HepG2 (cell line): ENCODE measurements around the gene UCK2. TPM values are rescaled to one million over a fixed set of nuclear protein-coding genes. Genes with fewer than 3 reads are reported as not detected.

Source experiments
- ATAC-seq: fragments of 200-7000 bp; cut with Tn5 transposase; 3 replicates; pipeline ENCODE4 v1.9.1; 2020; ENCODE audit warnings: mild to moderate bottlenecking, moderate library complexity
- BruUV-seq: library from RNA; stranded (reverse); fragments of 400-500 nt; replicated peaks from 2 replicates; lab custom pipeline; 2021; lab: Mats Ljungman, UMichigan
- CTCF ChIA-PET: fragments of 300-600 bp; formaldehyde crosslinking; extraction: SDS; loops from one replicate; lab custom pipeline; 2021; ENCODE audit warnings: low total read pairs, inconsistent platforms, low intra/inter-chr PET ratio; lab: Yijun Ruan, JAX
- POLR2A ChIA-PET: fragments of 350-600 bp; sonication (Branson Sonifier 250); formaldehyde crosslinking; loops from one replicate; lab custom pipeline; 2020; ENCODE audit warnings: antibody characterized with exemption, inconsistent platforms; lab: Yijun Ruan, JAX
- DNase-seq: peaks from one replicate; pipeline ENCODE4 v3.0.0-alpha.2; 2015; ENCODE audit warnings: low spot score
- FAIRE-seq: peaks from 3 replicates; lab custom pipeline; 2011; peaks lifted over from hg19 to GRCh38; lab: Jason Lieb, UNC
- H2AFZ ChIP-seq: one replicate; pipeline ENCODE4 v1.6.1; 2011; ENCODE audit warnings: low read length, inconsistent platforms
- H3K27ac ChIP-seq: fragments of 300-600 bp; 3 replicates; pipeline ENCODE4 v1.8.0; 2011; ENCODE audit warnings: mixed run types, mild to moderate bottlenecking, mixed read lengths, low read length, inconsistent platforms; ENCODE audit not compliant: insufficient read depth; ENCODE audit errors: extremely low read length
- H3K27me3 ChIP-seq, 2 experiments: fragments of 200-600 bp in 1 of 2; 2 replicates in 1 of 2; 3 replicates in 1 of 2; pipeline versions ENCODE4 v1.6.0 to v1.8.0; 2011; ENCODE audit warnings: low read length in 2 of 2, mild to moderate bottlenecking in 2 of 2, moderate library complexity in 2 of 2, inconsistent platforms in 1 of 2; ENCODE audit not compliant: insufficient read depth in 2 of 2, control insufficient read depth in 1 of 2
- H3K36me3 ChIP-seq, 2 experiments: fragments of 200-600 bp in 1 of 2; replicated peaks in 1 of 2; 2 replicates in 1 of 2; 3 replicates in 1 of 2; pipeline versions ENCODE4 v1.5.1 to v1.8.0; 2011; ENCODE audit warnings: low read length in 2 of 2, inconsistent platforms in 1 of 2; ENCODE audit not compliant: insufficient read depth in 2 of 2, control insufficient read depth in 1 of 2
- H3K4me1 ChIP-seq: 2 replicates; pipeline ENCODE4 v1.5.1; 2012; ENCODE audit warnings: low read length, inconsistent platforms; ENCODE audit not compliant: insufficient read depth
- H3K4me2 ChIP-seq: 2 replicates; pipeline ENCODE4 v1.6.0; 2011; ENCODE audit warnings: low read depth, low read length, inconsistent platforms
- H3K4me3 ChIP-seq, 3 experiments: fragments of 200-600 bp in 1 of 3; sonication (generic), shearing (Covaris generic) in 1 of 3; replicated peaks in 1 of 3; 2 replicates each; pipeline ENCODE4 v1.5.1; 2011 to 2016; ENCODE audit warnings: low read length in 3 of 3, inconsistent platforms in 2 of 3, low read depth in 2 of 3, mild to moderate bottlenecking in 2 of 3, control low read depth in 1 of 3, mixed read lengths in 1 of 3; ENCODE audit not compliant: insufficient read depth in 1 of 3
- H3K79me2 ChIP-seq: one replicate; pipeline ENCODE4 v1.6.1; 2011; ENCODE audit warnings: low read length, inconsistent platforms; ENCODE audit not compliant: insufficient read depth
- H3K9ac ChIP-seq: 2 replicates; pipeline ENCODE4 v1.6.0; 2011; ENCODE audit warnings: mild to moderate bottlenecking, low read depth, low read length, inconsistent platforms; ENCODE audit not compliant: insufficient read depth
- H3K9me3 ChIP-seq: 2 replicates; pipeline ENCODE4 v1.5.1; 2012; ENCODE audit warnings: mild to moderate bottlenecking, low read length
- H4K20me1 ChIP-seq: 2 replicates; pipeline ENCODE4 v1.6.0; 2011; ENCODE audit warnings: inconsistent platforms, mild to moderate bottlenecking, low read length, moderate library complexity; ENCODE audit not compliant: insufficient read depth
- DMAP1 ChIP-seq: IDR thresholded peaks from 2 replicates; pipeline ENCODE4 v1.6.1; 2016
- FOXA1 ChIP-seq, 2 experiments: fragments of 450-650 bp in 1 of 2; sonication (generic) in 1 of 2; formaldehyde crosslinking in 1 of 2; IDR thresholded peaks; 2 replicates each; pipeline versions ENCODE4 v1.4.0 to v1.6.1; 2016 to 2020; ENCODE audit warnings: missing genetic modification reagents in 1 of 2
- HBP1 ChIP-seq: IDR thresholded peaks from 2 replicates; pipeline ENCODE4 v1.6.1; 2016; ENCODE audit warnings: low read depth, control low read depth
- POGK ChIP-seq: sonication (generic); formaldehyde crosslinking; conservative IDR thresholded peaks from 2 replicates; pipeline ENCODE4 v1.8.0; 2022; ENCODE audit warnings: mild to moderate bottlenecking, moderate library complexity, missing genetic modification reagents
- RBFOX2 ChIP-seq: fragments of 200-400 bp; formaldehyde crosslinking; IDR thresholded peaks from 2 replicates; pipeline ENCODE4 v1.6.1; 2017; ENCODE audit warnings: low read depth, mild to moderate bottlenecking, low read length
- SMARCE1 ChIP-seq: fragments of 450-650 bp; IDR thresholded peaks from 2 replicates; pipeline ENCODE4 v1.6.1; 2017; ENCODE audit warnings: borderline replicate concordance
- SUZ12 ChIP-seq: fragments of 150-350 bp; IDR thresholded peaks from 2 replicates; pipeline ENCODE4 v1.6.1; 2014; ENCODE audit warnings: low read depth, low read length
- TBX2 ChIP-seq: sonication (generic); formaldehyde crosslinking; IDR thresholded peaks from 2 replicates; pipeline ENCODE4 v1.5.0; 2020; ENCODE audit warnings: missing genetic modification reagents, mild to moderate bottlenecking, borderline replicate concordance
- WIZ ChIP-seq: sonication (generic); formaldehyde crosslinking; IDR thresholded peaks from 2 replicates; pipeline ENCODE4 v1.5.1; 2020; ENCODE audit warnings: mild to moderate bottlenecking, missing genetic modification reagents
- ZBTB43 ChIP-seq: sonication (generic); formaldehyde crosslinking; conservative IDR thresholded peaks from 2 replicates; pipeline ENCODE4 v1.4.0; 2020; ENCODE audit warnings: missing genetic modification reagents
- ZNF10 ChIP-seq: sonication (generic); formaldehyde crosslinking; IDR thresholded peaks from 2 replicates; pipeline ENCODE4 v1.4.0; 2020; ENCODE audit warnings: mild to moderate bottlenecking, low read depth, missing genetic modification reagents, borderline replicate concordance
- ZNF224 ChIP-seq: sonication (generic); formaldehyde crosslinking; IDR thresholded peaks from 2 replicates; pipeline ENCODE4 v1.5.0; 2020; ENCODE audit warnings: mild to moderate bottlenecking, missing genetic modification reagents
- ZNF225 ChIP-seq: sonication (generic); formaldehyde crosslinking; IDR thresholded peaks from 2 replicates; pipeline ENCODE4 v1.4.0; 2020; ENCODE audit warnings: mild to moderate bottlenecking, missing genetic modification reagents
- ZNF3 ChIP-seq: IDR thresholded peaks from 2 replicates; pipeline ENCODE4 v1.7.0; 2017; ENCODE audit warnings: inconsistent platforms
- ZNF451 ChIP-seq: sonication (generic); formaldehyde crosslinking; IDR thresholded peaks from 2 replicates; pipeline ENCODE4 v1.5.0; 2020; ENCODE audit warnings: mild to moderate bottlenecking, missing genetic modification reagents
- ZNF513 ChIP-seq: sonication (generic); formaldehyde crosslinking; conservative IDR thresholded peaks from 2 replicates; pipeline ENCODE4 v1.5.0; 2020; ENCODE audit warnings: missing genetic modification reagents
- ZNF549 ChIP-seq: sonication (generic); formaldehyde crosslinking; IDR thresholded peaks from 2 replicates; pipeline ENCODE4 v1.5.0; 2020; ENCODE audit warnings: missing genetic modification reagents
- ZNF607 ChIP-seq: sonication (generic); formaldehyde crosslinking; IDR thresholded peaks from 2 replicates; pipeline ENCODE4 v1.5.1; 2020; ENCODE audit warnings: missing genetic modification reagents, mild to moderate bottlenecking, borderline replicate concordance
- WGBS: methylation state at CpG from one replicate; pipeline ENCODE4 v1.1.6; 2017; ENCODE audit warnings: low lambda C conversion rate; 5-methylcytosine and 5-hydroxymethylcytosine counted together
- in situ Hi-C: cut with HindIII; loops from 2 replicates; pipeline ENCODE4 v1.10.0; 2017; ENCODE audit warnings: low pct_unique_long_range_greater_than_20kb; ENCODE audit not compliant: extremely low pct_ligation_motif_present
- intact Hi-C: fragments of 100-400 bp; cut with micrococcal nuclease; formaldehyde crosslinking; loops from one replicate; pipeline ENCODE4 v1.10.0; 2022; ENCODE audit not compliant: unreplicated experiment
- polyA plus RNA-seq, 8 experiments: library from polyadenylated mRNA; depleted of rRNA in 3 of 8; stranded (reverse) in 7 of 8; unstranded in 1 of 8; fragments of >200 nt; fragmentation: Illumina TruSeq in 4 of 8; extraction: Trizol in 4 of 8; gene quantifications; 2 replicates each; pipeline versions ENCODE4 v1.2.1 to v1.2.3, GENCODE V29; 2011 to 2016; ENCODE audit warnings: low read depth in 4 of 8, missing spikeins in 1 of 8, mixed read lengths in 1 of 8; ENCODE audit not compliant: insufficient read depth in 1 of 8
- total RNA-seq, 5 experiments: library from RNA; depleted of rRNA; stranded (reverse); fragments of >200 nt; fragmentation: Illumina TruSeq; extraction: Trizol; gene quantifications; 2 replicates each; pipeline ENCODE4 v1.2.3, GENCODE V29; 2016; ENCODE audit warnings: low read depth in 1 of 5
- TF ChIP-seq, protein P1 (sequence below): sonication (generic); formaldehyde crosslinking; IDR thresholded peaks from 2 replicates; pipeline ENCODE4 v1.9.0; 2021; ENCODE audit warnings: missing genetic modification reagents, borderline replicate concordance

The UCK2 gene
- total and polyA plus RNA-seq, 2 of the 13 experiments (the other 11 are each of a cell fraction or from before 2014, with no cell fraction given) = 64.3 to 78.0 TPM

DNA sequence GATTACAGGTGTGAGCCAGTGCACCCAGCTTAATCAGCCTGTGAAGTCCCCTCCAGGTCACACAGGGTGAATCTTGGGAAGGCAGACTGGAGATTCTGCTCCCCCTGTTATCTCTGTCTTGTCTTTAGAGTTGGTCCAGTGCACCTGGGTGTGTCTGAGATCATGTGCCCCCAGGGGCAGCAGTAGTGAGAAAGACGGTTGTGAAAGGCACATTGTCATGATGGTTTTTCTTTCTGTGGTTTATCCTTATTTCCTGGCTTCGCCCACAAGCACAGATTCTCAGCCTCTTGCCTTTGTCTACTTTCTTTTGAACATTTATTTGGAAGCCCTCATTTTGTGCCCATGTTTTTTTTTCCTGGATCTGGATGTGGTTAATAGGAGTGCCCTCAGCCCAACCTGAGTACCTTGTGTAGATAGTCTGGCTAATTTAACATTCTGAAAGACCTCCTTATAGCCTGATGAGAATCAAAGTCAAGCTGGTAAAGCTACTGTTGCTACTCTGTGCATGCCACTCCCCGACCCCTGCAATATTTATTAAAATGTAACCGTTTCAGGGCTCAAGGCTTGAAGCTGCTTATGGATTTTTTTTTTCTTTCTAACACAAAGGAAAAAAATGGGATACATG is 23.7 kb downstream of the UCK2 start:
- WGBS = 94% methylated on average over 4 of the region's 4 CpGs
- H3K36me3 ChIP-seq = peaks cover 0 to 1% of the 10 kb centered on the region in 2 experiments; a peak in 1 of 5 replicates
- ChIA-PET CTCF (no interaction called here), POLR2A (no interaction called here)
- H3K4me1 ChIP-seq = peaks cover 54% of the 10 kb centered on the region
- in situ Hi-C loops (no loop called here), intact Hi-C loops (no loop called here)
- FAIRE-seq (no peak), DNase-seq (no peak), ATAC-seq (no peak)
- BruUV-seq = no TSS peak
- H3K4me2 ChIP-seq = no peak overlapping the region
- no peaks in the 10 kb centered on the region for H3K9me3 ChIP-seq
- no peak overlapping the region for H3K4me3 ChIP-seq
- peaks cover 89% of the 10 kb centered on the region for H3K79me2 ChIP-seq
- H3K27ac ChIP-seq = no peak overlapping the region
- H2AFZ ChIP-seq = no peak overlapping the region
- H3K27me3 ChIP-seq = no peaks in the 10 kb centered on the region
- peaks cover 40% of the 10 kb centered on the region for H4K20me1 ChIP-seq
- H3K9ac ChIP-seq = no peak overlapping the region
- TF ChIP-seq DMAP1 (CRISPR knock-in tag) = no peak
- TF ChIP-seq HBP1 (CRISPR knock-in tag) = no peak
- no peak for TF ChIP-seq ZNF549 (CRISPR knock-in tag)
- no peak for TF ChIP-seq ZNF451 (CRISPR knock-in tag)
- TF ChIP-seq FOXA1 (IDR thresholded peaks at IDR 0.05) = no peak
- TF ChIP-seq FOXA1 (CRISPR knock-in tag; IDR thresholded peaks at IDR 0.05) = no peak
- TF ChIP-seq ZBTB43 (CRISPR knock-in tag) = no peak
- no peak for TF ChIP-seq ZNF513 (CRISPR knock-in tag)
- no peak for TF ChIP-seq ZNF607
- TF ChIP-seq, protein P1, sequence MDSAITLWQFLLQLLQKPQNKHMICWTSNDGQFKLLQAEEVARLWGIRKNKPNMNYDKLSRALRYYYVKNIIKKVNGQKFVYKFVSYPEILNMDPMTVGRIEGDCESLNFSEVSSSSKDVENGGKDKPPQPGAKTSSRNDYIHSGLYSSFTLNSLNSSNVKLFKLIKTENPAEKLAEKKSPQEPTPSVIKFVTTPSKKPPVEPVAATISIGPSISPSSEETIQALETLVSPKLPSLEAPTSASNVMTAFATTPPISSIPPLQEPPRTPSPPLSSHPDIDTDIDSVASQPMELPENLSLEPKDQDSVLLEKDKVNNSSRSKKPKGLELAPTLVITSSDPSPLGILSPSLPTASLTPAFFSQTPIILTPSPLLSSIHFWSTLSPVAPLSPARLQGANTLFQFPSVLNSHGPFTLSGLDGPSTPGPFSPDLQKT (CRISPR knock-in tag) = no peak
- no peak for TF ChIP-seq WIZ (CRISPR knock-in tag)
- no peak for TF ChIP-seq ZNF10 (CRISPR knock-in tag)
- TF ChIP-seq RBFOX2 = no peak
- TF ChIP-seq ZNF3 = no peak
- TF ChIP-seq SMARCE1 = no peak
- no peak for TF ChIP-seq TBX2
- TF ChIP-seq ZNF224 (CRISPR knock-in tag) = no peak
- no peak for TF ChIP-seq POGK (CRISPR knock-in tag)
- no peak for TF ChIP-seq ZNF225 (CRISPR knock-in tag)
- no peak for TF ChIP-seq SUZ12
